Stimulated activated CD4-positive, alpha-beta T cell treated with anti-CD3 and anti-CD28 coated beads, Interleukin-12 subunit alpha, Interleukin-12 subunit beta, amount 100 ng/mL, for 48 hours (primary cell): ENCODE data around the gene POC1A.

Experiments
- DNase-seq, 3 donors: peaks; one replicate each; pipeline ENCODE4 v3.0.0-alpha.2; 2020; ENCODE audit warnings: low read depth in 2 of 3, low spot score in 1 of 3

POC1A gene

GRCh38 chr3:52108302-52109232, 45.7 kb downstream of the POC1A start:
- DNase-seq, result no peak

- no peak for DNase-seq
Measured at GRCh38 chr3:52106951-52107611, 47.1 kb downstream of the POC1A start.

- no peak for DNase-seq
Measured at GRCh38 chr3:52104684-52105640, 49.3 kb downstream of the POC1A start.

- DNase-seq, result no peak
Measured at GRCh38 chr3:52102934-52103333, 51.3 kb downstream of the POC1A start.

GRCh38 chr3:52099001-52099401, 55.2 kb downstream of the POC1A start:
- no peak for DNase-seq

- DNase-seq, result no peak
Measured at GRCh38 chr3:52097851-52098507, 56.2 kb downstream of the POC1A start.

GRCh38 chr3:52095990-52096775, 58.0 kb downstream of the POC1A start:
- no peak for DNase-seq

GRCh38 chr3:52094571-52095485, 59.4 kb downstream of the POC1A start:
- no peak for DNase-seq

GRCh38 chr3:52093756-52094545, 60.3 kb downstream of the POC1A start:
- DNase-seq, result no peak

GRCh38 chr3:52092891-52093290, 61.3 kb downstream of the POC1A start:
- DNase-seq, result no peak

GRCh38 chr3:52092271-52092660, 62.0 kb downstream of the POC1A start:
- DNase-seq, result no peak

- no peak for DNase-seq
Measured at GRCh38 chr3:52091586-52092270, 62.5 kb downstream of the POC1A start.

GRCh38 chr3:52090933-52091468, 63.2 kb downstream of the POC1A start:
- no peak for DNase-seq

- DNase-seq, result no peak
Measured at GRCh38 chr3:52090131-52090932, 63.9 kb downstream of the POC1A start.

GRCh38 chr3:52089691-52090090, 64.5 kb downstream of the POC1A start:
- DNase-seq, result no peak
